Measurements from ENCODE around the gene RTTN. TPM values are rescaled to one million over a fixed set of nuclear protein-coding genes. Genes with fewer than 3 reads are reported as not detected.

RTTN gene
- polyA plus RNA-seq, 4 donors, result 0.89 to 9.0 (median 2.4) TPM

GRCh38 chr18:69953191-69953590, 252.3 kb downstream of the RTTN start:
- Histone ChIP-seq H3K27ac (ENCODE audit: low read depth in 1 of 3, low read length in 2 of 3) (no peak overlapping the region), H3K36me3 (ENCODE audit: control insufficient read depth in 3 of 3, insufficient read depth in 2 of 3, low read depth in 1 of 3, low read length in 3 of 3) (no peaks in the 10 kb centered on the region), H3K4me3 (ENCODE audit: low read depth in 1 of 3, low read length in 3 of 3) (no peak overlapping the region), H3K4me1 (ENCODE audit: control insufficient read depth in 3 of 3, insufficient read depth in 2 of 3, low read depth in 1 of 3, low read length in 2 of 3) (peaks cover 0 to 4% (median 0%) of the 10 kb centered on the region in 3 donors), H3K27me3 (ENCODE audit: control insufficient read depth in 3 of 3, insufficient read depth in 3 of 3, low read length in 3 of 3) (no peaks in the 10 kb centered on the region), H3K9me3 (ENCODE audit: control insufficient read depth in 2 of 2, insufficient read depth in 1 of 2, low read depth in 1 of 2, low read length in 1 of 2) (no peaks in the 10 kb centered on the region)
- no peak for DNase-seq
- no peak for FAIRE-seq
- 99 to 100% (median 100%) methylated on average over 2 of the region's 2 CpGs for WGBS, 3 donors

Other genes with a start within 250 kb of the RTTN start
- gene SOCS6, start 83.4 kb upstream of the RTTN start, polyA plus RNA-seq, result 10 to 100 TPM; 10.3 to 42.6 (median 13.2) TPM

Measured in small intestine (tissue), 7 donors.